HCT116 (cell line): ENCODE results near the gene ANKMY2. TPM values are rescaled to one million over a fixed set of nuclear protein-coding genes. Genes with fewer than 3 reads are reported as not detected.

Source experiments
- ATAC-seq: fragments of 200-7000 bp; cut with Tn5 transposase; 2 replicates; pipeline ENCODE4 v1.9.1; 2020; ENCODE audit warnings: mild to moderate bottlenecking, moderate library complexity
- BruUV-seq: library from RNA; stranded (reverse); fragments of 400-500 nt; replicated peaks from 2 replicates; lab custom pipeline; 2021; lab: Mats Ljungman, UMichigan
- CTCF ChIA-PET: fragments of 300-600 bp; sonication (Branson Sonifier 250); formaldehyde crosslinking; loops from one replicate; lab custom pipeline; 2021; ENCODE audit warnings: antibody characterized with exemption; lab: Charles Lee
- POLR2A ChIA-PET: fragments of 300-600, 350-600 bp; sonication (Branson Sonifier 250); formaldehyde crosslinking; loops from one replicate; lab custom pipeline; 2021; ENCODE audit warnings: antibody characterized with exemption; lab: Charles Lee
- RAD21 ChIA-PET, 2 experiments: fragments of 300-600 bp; sonication (Branson Sonifier 250); formaldehyde crosslinking; loops; one replicate each; lab custom pipeline; 2023; ENCODE audit warnings: low total read pairs in 2 of 2; ENCODE audit not compliant: uncharacterized antibody in 2 of 2, unreplicated experiment in 2 of 2, low non-redundant PET in 1 of 2; lab: Charles Lee
- DNase-seq: peaks from one replicate; pipeline ENCODE4 v3.0.0-alpha.2; 2010; ENCODE audit warnings: low read depth, low spot score
- H2AFZ ChIP-seq: fragments of 200-600 bp; shearing (Covaris generic), sonication (generic); 2 replicates; pipeline ENCODE4 v1.6.1; 2017; ENCODE audit warnings: low read depth, mixed run types, mixed read lengths, antibody characterized with exemption, low read length; ENCODE audit not compliant: poor library complexity, severe bottlenecking
- H3K27ac ChIP-seq: 2 replicates; pipeline ENCODE4 v1.5.1; 2012; ENCODE audit warnings: low read depth, low read length
- H3K27me3 ChIP-seq: fragments of 200-600 bp; sonication (generic); 2 replicates; pipeline ENCODE4 v1.6.1; 2016; ENCODE audit warnings: mixed run types, low read length, mixed read lengths; ENCODE audit not compliant: insufficient read depth
- H3K36me3 ChIP-seq, 2 experiments: fragments of 200-500 bp in 1 of 2; fragments of 200-600 bp in 1 of 2; sonication (Bioruptor generic) in 1 of 2; sonication (generic) in 1 of 2; 2 replicates each; pipeline versions ENCODE4 v1.5.1 to v1.6.1; 2014 to 2016; ENCODE audit warnings: low read length in 2 of 2, inconsistent platforms in 1 of 2, mixed read lengths in 1 of 2, mixed run types in 1 of 2; ENCODE audit not compliant: insufficient read depth in 2 of 2, control insufficient read depth in 1 of 2
- H3K4me1 ChIP-seq, 2 experiments: fragments of 200-600 bp in 1 of 2; sonication (generic) in 1 of 2; 2 replicates each; pipeline versions ENCODE4 v1.5.1 to v1.6.1; 2012 to 2017; ENCODE audit warnings: low read length in 2 of 2, inconsistent platforms in 1 of 2, mild to moderate bottlenecking in 1 of 2, mixed read lengths in 1 of 2, mixed run types in 1 of 2, moderate library complexity in 1 of 2; ENCODE audit not compliant: insufficient read depth in 2 of 2, control insufficient read depth in 1 of 2
- H3K4me2 ChIP-seq: fragments of 200-600 bp; sonication (generic); 2 replicates; pipeline ENCODE4 v1.6.1; 2017; ENCODE audit warnings: mixed run types, low read length, mixed read lengths
- H3K4me3 ChIP-seq, 2 experiments: fragments of 200-600 bp in 1 of 2; sonication (generic) in 1 of 2; replicated peaks in 1 of 2; 2 replicates each; pipeline ENCODE4 v1.5.1; 2011 to 2016; ENCODE audit warnings: low read length in 2 of 2, control low read depth in 1 of 2, low read depth in 1 of 2, mild to moderate bottlenecking in 1 of 2, mixed read lengths in 1 of 2, mixed run types in 1 of 2
- H3K79me2 ChIP-seq: fragments of 200-600 bp; sonication (generic); 2 replicates; pipeline ENCODE4 v1.6.1; 2017; ENCODE audit warnings: mild to moderate bottlenecking, mixed run types, low read length, moderate library complexity, mixed read lengths; ENCODE audit not compliant: insufficient read depth
- H3K9ac ChIP-seq: fragments of 200-600 bp; sonication (generic); 2 replicates; pipeline ENCODE4 v1.6.1; 2016; ENCODE audit warnings: low read length, mixed read lengths
- H3K9me2 ChIP-seq: fragments of 200-600 bp; sonication (generic), shearing (Covaris generic); 2 replicates; pipeline ENCODE4 v1.6.1; 2017; ENCODE audit warnings: mixed run types, mild to moderate bottlenecking, moderate library complexity; ENCODE audit not compliant: insufficient read depth
- H3K9me3 ChIP-seq, 2 experiments: fragments of 200-500 bp in 1 of 2; fragments of 200-600 bp in 1 of 2; sonication (Bioruptor generic) in 1 of 2; sonication (generic) in 1 of 2; 2 replicates each; pipeline ENCODE4 v1.6.1; 2014 to 2017; ENCODE audit warnings: low read length in 2 of 2, mixed read lengths in 2 of 2, inconsistent platforms in 1 of 2, low read depth in 1 of 2, mild to moderate bottlenecking in 1 of 2, mixed run types in 1 of 2, moderate library complexity in 1 of 2; ENCODE audit not compliant: control insufficient read depth in 1 of 2, insufficient read depth in 1 of 2
- H4K20me1 ChIP-seq: fragments of 200-600 bp; sonication (generic), shearing (Covaris generic); 2 replicates; pipeline ENCODE4 v1.6.1; 2017; ENCODE audit warnings: mixed run types, mild to moderate bottlenecking, moderate library complexity; ENCODE audit not compliant: insufficient read depth
- CBX3 ChIP-seq: IDR thresholded peaks from 2 replicates; pipeline ENCODE4 v1.6.1; 2012; ENCODE audit warnings: low read depth
- CTCF ChIP-seq, 3 experiments: fragments of 200-600 bp in 1 of 3; sonication (generic) in 1 of 3; IDR thresholded peaks in 2 of 3; conservative IDR thresholded peaks in 1 of 3; 2 replicates each; pipeline ENCODE4 v1.5.1; 2012 to 2017; ENCODE audit warnings: low read depth in 2 of 3, low read length in 2 of 3, antibody characterized with exemption in 1 of 3, borderline replicate concordance in 1 of 3, control low read depth in 1 of 3, mild to moderate bottlenecking in 1 of 3, mixed read lengths in 1 of 3, mixed run types in 1 of 3, moderate library complexity in 1 of 3; ENCODE audit not compliant: insufficient read depth in 1 of 3
- ELF1 ChIP-seq: IDR thresholded peaks from 2 replicates; pipeline ENCODE4 v1.6.1; 2012; ENCODE audit warnings: low read depth, borderline replicate concordance
- FOSL1 ChIP-seq: IDR thresholded peaks from 2 replicates; pipeline ENCODE4 v1.6.1; 2012; ENCODE audit warnings: low read depth
- JUND ChIP-seq: IDR thresholded peaks from 2 replicates; pipeline ENCODE4 v1.6.1; 2012
- POLR2A ChIP-seq: IDR thresholded peaks from 2 replicates; pipeline ENCODE4 v1.7.0; 2011; ENCODE audit warnings: borderline replicate concordance; ENCODE audit not compliant: insufficient read depth, insufficient read length; ENCODE audit errors: extremely low read depth
- REST ChIP-seq: IDR thresholded peaks from 2 replicates; pipeline ENCODE4 v1.6.1; 2012; ENCODE audit warnings: low read depth
- YY1 ChIP-seq: IDR thresholded peaks from 2 replicates; pipeline ENCODE4 v1.6.1; 2011; ENCODE audit warnings: low read length, low read depth, moderate library complexity, mild to moderate bottlenecking; ENCODE audit not compliant: insufficient replicate concordance; ENCODE audit errors: extremely low read depth
- ZBTB33 ChIP-seq: IDR thresholded peaks from 2 replicates; pipeline ENCODE4 v1.6.1; 2011; ENCODE audit warnings: mild to moderate bottlenecking, low read length, moderate library complexity; ENCODE audit not compliant: insufficient replicate concordance; ENCODE audit errors: extremely low read depth
- ZNF274 ChIP-seq: fragments of 200-500 bp; sonication (Bioruptor generic); IDR thresholded peaks from 2 replicates; pipeline ENCODE4 v1.6.1; 2014; ENCODE audit warnings: mild to moderate bottlenecking, low read depth, low read length, inconsistent platforms
- intact Hi-C: fragments of 100-400 bp; cut with micrococcal nuclease; formaldehyde crosslinking; loops from 2 replicates; pipeline ENCODE4 v1.10.0; 2022
- total RNA-seq: library from RNA; stranded (reverse); gene quantifications from one replicate; pipeline ENCODE4 v1.2.1, GENCODE V29; 2021; ENCODE audit not compliant: unreplicated experiment

Gene ANKMY2
- total RNA-seq, 1 experiment from 2014 or later = 24.9 TPM

GRCh38 chr7:16667355-16667754, 21.8 kb upstream of the ANKMY2 start (continued):
- no peak for TF ChIP-seq JUND

- H3K36me3 ChIP-seq = peaks cover 0 to 2% of the 10 kb centered on the region in 2 experiments; a peak in 1 of 4 replicates
- ATAC-seq = no peak
- TF ChIP-seq CBX3 = no peak
- no peak for TF ChIP-seq REST
- TF ChIP-seq JUND = no peak
- TF ChIP-seq ZBTB33 = no peak
- no peak for TF ChIP-seq CTCF (IDR thresholded peaks at IDR 0.05 in 2 of 3, conservative IDR thresholded peaks at IDR 0.05 in 1 of 3; ENCODE audit: borderline replicate concordance in 1 of 3, insufficient read depth in 1 of 3, low read depth in 2 of 3, low read length in 2 of 3)
- TF ChIP-seq YY1 = no peak
- TF ChIP-seq FOSL1 = no peak
- no peak for TF ChIP-seq ELF1
- TF ChIP-seq ZNF274 = no peak
- TF ChIP-seq POLR2A = no peak
- no peak overlapping the region for H3K27ac ChIP-seq
- ChIA-PET POLR2A (no interaction called here), CTCF (no interaction called here), RAD21 (no interaction called here)
- H3K4me3 ChIP-seq = no peak overlapping the region
- intact Hi-C loops = no loop called here
- H3K9me2 ChIP-seq = 0 out of 2 replicates have a peak, but pooled peaks cover 5% of the 10 kb centered on the region
- no peak overlapping the region for H3K9ac ChIP-seq
- DNase-seq = no peak
- H2AFZ ChIP-seq = no peak overlapping the region
- H4K20me1 ChIP-seq = no peaks in the 10 kb centered on the region; the same call in 1 of the 2 replicates
- peaks cover 28 to 37% of the 10 kb centered on the region in 2 experiments for H3K4me1 ChIP-seq
- no peaks in the 10 kb centered on the region for H3K27me3 ChIP-seq
- H3K79me2 ChIP-seq = peaks cover 87% of the 10 kb centered on the region
- no peak overlapping the region for H3K4me2 ChIP-seq
- BruUV-seq = no TSS peak
- H3K9me3 ChIP-seq = no peaks in the 10 kb centered on the region
Observed at GRCh38 chr7:16661924-16662323, 16.4 kb upstream of the ANKMY2 start.
